D721Med (cell line): Measurements from ENCODE around the gene RETREG3.
A peak's percentile ranks its signal among the peaks of the same experiment; 100 is the strongest.
"Not testable (repeated sequence)": the region's sequence is repeated elsewhere in the genome, so short reads cannot be mapped to it uniquely, and the experiment has no call there.

Experiments used
- DNase-seq: peaks from one replicate; pipeline ENCODE4 v3.0.0; 2011; ENCODE audit warnings: low spot score; ENCODE audit not compliant: insufficient read length
- FAIRE-seq: peaks from 2 replicates; lab custom pipeline; 2011; peaks lifted over from hg19 to GRCh38; lab: Jason Lieb, UNC
- TF ChIP-seq, protein P1 (sequence below): IDR thresholded peaks from 2 replicates; pipeline ENCODE4 v1.5.1; 2012; ENCODE audit warnings: mild to moderate bottlenecking, control low read depth; ENCODE audit not compliant: insufficient read depth; ENCODE audit errors: missing control alignments

The RETREG3 gene

GRCh38 chr17:42563143-42563509 lies 46.0 kb downstream of the RETREG3 start:
- DNase-seq (no peak), FAIRE-seq (no peak)
- TF ChIP-seq, protein P1, sequence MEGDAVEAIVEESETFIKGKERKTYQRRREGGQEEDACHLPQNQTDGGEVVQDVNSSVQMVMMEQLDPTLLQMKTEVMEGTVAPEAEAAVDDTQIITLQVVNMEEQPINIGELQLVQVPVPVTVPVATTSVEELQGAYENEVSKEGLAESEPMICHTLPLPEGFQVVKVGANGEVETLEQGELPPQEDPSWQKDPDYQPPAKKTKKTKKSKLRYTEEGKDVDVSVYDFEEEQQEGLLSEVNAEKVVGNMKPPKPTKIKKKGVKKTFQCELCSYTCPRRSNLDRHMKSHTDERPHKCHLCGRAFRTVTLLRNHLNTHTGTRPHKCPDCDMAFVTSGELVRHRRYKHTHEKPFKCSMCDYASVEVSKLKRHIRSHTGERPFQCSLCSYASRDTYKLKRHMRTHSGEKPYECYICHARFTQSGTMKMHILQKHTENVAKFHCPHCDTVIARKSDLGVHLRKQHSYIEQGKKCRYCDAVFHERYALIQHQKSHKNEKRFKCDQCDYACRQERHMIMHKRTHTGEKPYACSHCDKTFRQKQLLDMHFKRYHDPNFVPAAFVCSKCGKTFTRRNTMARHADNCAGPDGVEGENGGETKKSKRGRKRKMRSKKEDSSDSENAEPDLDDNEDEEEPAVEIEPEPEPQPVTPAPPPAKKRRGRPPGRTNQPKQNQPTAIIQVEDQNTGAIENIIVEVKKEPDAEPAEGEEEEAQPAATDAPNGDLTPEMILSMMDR = no peak

- DNase-seq (no peak), FAIRE-seq (no peak)
- TF ChIP-seq, protein P1 = no peak
Observed at GRCh38 chr17:42562388-42563142, 46.6 kb downstream of the RETREG3 start.

- TF ChIP-seq, protein P1 = no peak
- FAIRE-seq (no peak), DNase-seq (peak; percentile 100)
Observed at GRCh38 chr17:42561897-42562387, 47.2 kb downstream of the RETREG3 start, which contains the start of gene COASY. COASY (plus strand) TSS chr17:42562148; CDS start chr17:42562623, 475 bp downstream.

- TF ChIP-seq, protein P1 = no peak
- FAIRE-seq = no peak
- no peak for DNase-seq
Observed at GRCh38 chr17:42560246-42560645, 48.9 kb downstream of the RETREG3 start.

DNA sequence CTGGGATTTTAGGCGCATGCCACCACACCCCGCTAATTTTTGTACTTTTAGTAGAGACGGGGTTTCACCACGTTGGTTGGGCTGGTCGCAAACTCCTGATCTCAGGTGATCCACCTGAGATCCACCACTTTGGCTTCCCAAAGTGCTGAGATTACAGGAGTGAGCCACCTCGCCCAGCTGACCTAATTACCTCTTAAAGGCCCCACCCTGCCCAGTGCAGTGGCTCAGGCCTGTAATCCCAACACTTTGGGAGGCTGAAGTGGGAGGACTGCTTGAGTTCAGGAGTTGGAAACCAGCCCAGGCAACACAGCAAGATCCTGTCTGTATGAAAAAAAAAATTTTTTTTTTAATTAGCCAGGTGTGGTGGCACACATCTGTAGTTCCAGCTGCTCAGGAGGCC lies 50.1 kb downstream of the RETREG3 start:
- FAIRE-seq (no peak), DNase-seq (no peak)
- TF ChIP-seq, protein P1 = no peak

GRCh38 chr17:42555961-42556617 lies 53.1 kb downstream of the RETREG3 start:
- DNase-seq, FAIRE-seq: not testable (repeated sequence)

DNA sequence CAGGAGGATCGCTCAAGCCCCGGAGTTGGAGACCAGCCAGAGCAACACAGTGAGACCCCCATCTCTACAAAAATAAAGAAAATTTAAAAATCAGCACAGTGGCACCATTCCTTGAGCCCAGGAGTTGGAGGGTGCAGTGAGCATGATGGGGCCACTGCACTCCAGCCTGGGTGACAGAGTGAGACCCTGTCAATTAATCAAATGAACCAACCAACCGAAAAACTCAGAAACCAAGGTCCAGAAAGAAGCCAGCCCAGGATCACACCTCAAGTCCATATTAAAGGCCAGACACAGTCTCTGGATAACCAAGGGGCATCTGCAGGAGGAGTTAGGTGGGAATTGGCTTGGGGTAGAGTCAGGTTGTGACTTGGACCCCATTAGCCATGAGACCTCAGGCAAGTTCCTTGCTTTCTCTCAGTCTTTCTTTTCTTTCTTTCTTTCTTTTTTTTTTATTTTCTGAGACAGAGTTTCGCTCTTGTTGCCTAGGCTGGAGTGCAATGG lies 54.0 kb downstream of the RETREG3 start:
- no peak for DNase-seq
- FAIRE-seq = no peak
- TF ChIP-seq, protein P1 = no peak
